ENCODE results near the gene DIMT1. TPM values are rescaled to one million over a fixed set of nuclear protein-coding genes. Genes with fewer than 3 reads are reported as not detected.

Gene DIMT1
- total RNA-seq, 1 experiment from 2014 or later, result 43.5 TPM

- TF ChIP-seq CTCF (IDR thresholded peaks at IDR 0.05 in 2 of 3, conservative IDR thresholded peaks at IDR 0.05 in 1 of 3; ENCODE audit: borderline replicate concordance in 1 of 3, insufficient read depth in 1 of 3, low read depth in 2 of 3, low read length in 2 of 3) (no peak), YY1 (IDR thresholded peaks at IDR 0.05; ENCODE audit: extremely low read depth, insufficient replicate concordance, low read depth, low read length) (peak; percentile 48), POLR2AphosphoS5 (IDR thresholded peaks at IDR 0.05; ENCODE audit: low read depth, low read length) (peak; percentile 99)
Measured at GRCh38 chr5:62403411-62404250, at the start of gene DIMT1 (continued).

GRCh38 chr5:62450259-62450658, 46.6 kb upstream of the DIMT1 start:
- H3K9ac ChIP-seq (ENCODE audit: low read length), result no peak overlapping the region
- ChIA-PET RAD21 (ENCODE audit: low non-redundant PET in 1 of 2, low total read pairs in 2 of 2, uncharacterized antibody in 2 of 2, unreplicated experiment in 2 of 2) (no interaction called here), POLR2A (no interaction called here), CTCF (interaction anchor here (1.0 to 2.1 kb wide), 2 partner anchors 10 to 12 kb away, joined by 3 to 10 read pairs; no protein-coding TSS in a partner anchor)
- ATAC-seq, result no peak
- H3K4me1 ChIP-seq (ENCODE audit: control insufficient read depth in 1 of 2, insufficient read depth in 2 of 2, low read length in 2 of 2), result no peaks in the 10 kb centered on the region
- H3K27me3 ChIP-seq (ENCODE audit: insufficient read depth, low read length), result no peaks in the 10 kb centered on the region
- no TSS peak for BruUV-seq (replicated peaks)
- no peak overlapping the region for H3K27ac ChIP-seq (ENCODE audit: low read depth, low read length)
- intact Hi-C loops (cut with micrococcal nuclease), result no loop called here
- no peak for TF ChIP-seq RAD21 (IDR thresholded peaks at IDR 0.05; ENCODE audit: low read depth)
- no peak for TF ChIP-seq ZNF274 (IDR thresholded peaks at IDR 0.05; ENCODE audit: low read depth, low read length)
- no peak for TF ChIP-seq JUND (IDR thresholded peaks at IDR 0.05)
- no peak for TF ChIP-seq EZH2phosphoT487 (IDR thresholded peaks at IDR 0.05; ENCODE audit: borderline replicate concordance)
- no peak for TF ChIP-seq ATF3 (IDR thresholded peaks at IDR 0.05)
- TF ChIP-seq POLR2A (IDR thresholded peaks at IDR 0.05; ENCODE audit: borderline replicate concordance, extremely low read depth, insufficient read depth, insufficient read length), result no peak
- TF ChIP-seq ZFX (IDR thresholded peaks at IDR 0.05), result no peak
- no peak for TF ChIP-seq TCF7L2 (IDR thresholded peaks at IDR 0.05; ENCODE audit: borderline replicate concordance, extremely low read depth, insufficient read depth, insufficient read length)
- H4K20me1 ChIP-seq (ENCODE audit: insufficient read depth), result peaks cover 11% of the 10 kb centered on the region; the same call in 1 of the 2 replicates
- no peaks in the 10 kb centered on the region for H3K9me3 ChIP-seq (ENCODE audit: control insufficient read depth in 1 of 2, insufficient read depth in 1 of 2, low read depth in 1 of 2, low read length in 2 of 2)
- no peak overlapping the region for H3K4me3 ChIP-seq (replicated peaks in 1 of 2; ENCODE audit: low read depth in 1 of 2, low read length in 2 of 2)
- peaks cover 3 to 4% of the 10 kb centered on the region in 2 experiments; a peak in 2 of 4 replicates for H3K36me3 ChIP-seq (ENCODE audit: control insufficient read depth in 1 of 2, insufficient read depth in 2 of 2, low read length in 2 of 2)
- DNase-seq (ENCODE audit: low read depth, low spot score), result no peak
- no peak overlapping the region for H2AFZ ChIP-seq (ENCODE audit: low read depth, low read length, poor library complexity, severe bottlenecking)
- no peak overlapping the region for H3K4me2 ChIP-seq (ENCODE audit: low read length)
- peaks cover 77% of the 10 kb centered on the region for H3K79me2 ChIP-seq (ENCODE audit: insufficient read depth, low read length)
- no peaks in the 10 kb centered on the region for H3K9me2 ChIP-seq (ENCODE audit: insufficient read depth)
